K562 (cell line): ENCODE measurements around the gene RBKS. TPM values are rescaled to one million over a fixed set of nuclear protein-coding genes. Genes with fewer than 3 reads are reported as not detected.

Source experiments
- ATAC-seq: fragments of 200-7000 bp; cut with Tn5 transposase; 3 replicates; pipeline ENCODE4 v1.9.1; 2020; ENCODE audit warnings: moderate library complexity
- BruUV-seq: library from RNA; stranded (reverse); fragments of 400-500 nt; replicated peaks from 2 replicates; lab custom pipeline; 2021; lab: Mats Ljungman, UMichigan
- CTCF ChIA-PET: fragments of 300-600 bp; formaldehyde crosslinking; extraction: SDS; loops from one replicate; lab custom pipeline; 2021; ENCODE audit warnings: low intra/inter-chr PET ratio; lab: Yijun Ruan, JAX
- POLR2A ChIA-PET: fragments of 300-600, 350-650 bp; sonication (Branson Sonifier 250); formaldehyde crosslinking; extraction: SDS; loops from one replicate; lab custom pipeline; 2021; ENCODE audit warnings: antibody characterized with exemption, inconsistent platforms; lab: Yijun Ruan, JAX
- DNase-seq, 4 experiments: peaks; one replicate each; pipeline versions ENCODE4 v3.0.0 to v3.0.0-alpha.2; 2011 to 2018; ENCODE audit warnings: low spot score in 3 of 4, mixed read lengths in 3 of 4; ENCODE audit errors: extremely low read depth in 1 of 4
- FAIRE-seq: peaks from 2 replicates; lab custom pipeline; 2011; peaks lifted over from hg19 to GRCh38; lab: Jason Lieb, UNC
- H2AFZ ChIP-seq: 2 replicates; pipeline ENCODE4 v1.6.0; 2011; ENCODE audit warnings: low read depth, low read length, control low read depth, inconsistent platforms
- H3K27ac ChIP-seq: fragments of 200-600 bp; 3 replicates; pipeline ENCODE4 v1.8.0; 2011; ENCODE audit warnings: low read depth, mild to moderate bottlenecking, control low read depth, inconsistent platforms, low read length, moderate library complexity, mixed read lengths; ENCODE audit errors: extremely low read depth
- H3K27me3 ChIP-seq, 2 experiments: fragments of 300-600 bp in 1 of 2; 2 replicates in 1 of 2; 3 replicates in 1 of 2; pipeline versions ENCODE4 v1.6.0 to v1.8.0; 2011; ENCODE audit warnings: inconsistent platforms in 2 of 2, low read length in 2 of 2, mild to moderate bottlenecking in 1 of 2, mixed read lengths in 1 of 2, moderate library complexity in 1 of 2; ENCODE audit not compliant: control insufficient read depth in 2 of 2, insufficient read depth in 2 of 2
- H3K36me3 ChIP-seq: fragments of 300-600 bp; 3 replicates; pipeline ENCODE4 v1.8.0; 2011; ENCODE audit warnings: mild to moderate bottlenecking, low read length, inconsistent platforms; ENCODE audit not compliant: control insufficient read depth, insufficient read depth
- H3K4me1 ChIP-seq, 2 experiments: fragments of 200-600 bp in 1 of 2; replicated peaks in 1 of 2; 2 replicates in 1 of 2; 3 replicates in 1 of 2; pipeline versions ENCODE4 v1.5.1 to v1.8.0; 2011; ENCODE audit warnings: inconsistent platforms in 2 of 2, low read length in 2 of 2, mild to moderate bottlenecking in 1 of 2, mixed read lengths in 1 of 2, moderate library complexity in 1 of 2; ENCODE audit not compliant: control insufficient read depth in 2 of 2, insufficient read depth in 2 of 2
- H3K4me2 ChIP-seq: 2 replicates; pipeline ENCODE4 v1.6.1; 2011; ENCODE audit warnings: low read length, control low read depth, inconsistent platforms, mixed read lengths; ENCODE audit not compliant: insufficient read depth
- H3K4me3 ChIP-seq: fragments of 200-600 bp; sonication (generic), shearing (Covaris generic); 2 replicates; pipeline ENCODE4 v1.5.1; 2016; ENCODE audit warnings: control low read depth, inconsistent platforms
- H3K79me2 ChIP-seq: fragments of 200-600 bp; 3 replicates; pipeline ENCODE4 v1.8.0; 2011; ENCODE audit warnings: low read length, inconsistent platforms; ENCODE audit not compliant: control insufficient read depth, insufficient read depth
- H3K9ac ChIP-seq, 2 experiments: 2 replicates each; pipeline versions ENCODE4 v1.6.0 to v1.6.1; 2011; ENCODE audit warnings: low read depth in 2 of 2, low read length in 2 of 2, control low read depth in 1 of 2, inconsistent platforms in 1 of 2, mild to moderate bottlenecking in 1 of 2, mixed read lengths in 1 of 2; ENCODE audit not compliant: insufficient read depth in 1 of 2
- H3K9me1 ChIP-seq: one replicate; pipeline ENCODE4 v1.6.0; 2011; ENCODE audit warnings: inconsistent platforms, mild to moderate bottlenecking, low read length, moderate library complexity; ENCODE audit not compliant: control insufficient read depth, insufficient read depth
- H3K9me3 ChIP-seq: replicated peaks from 2 replicates; pipeline ENCODE4 v1.5.1; 2011; ENCODE audit warnings: low read depth, low read length, inconsistent platforms; ENCODE audit not compliant: control insufficient read depth, insufficient read depth
- H4K20me1 ChIP-seq: replicated peaks from 2 replicates; pipeline ENCODE4 v1.6.1; 2011; ENCODE audit warnings: low read length, inconsistent platforms, mixed read lengths; ENCODE audit not compliant: control insufficient read depth, insufficient read depth
- CHCHD3 ChIP-seq: fragments of 250-450 bp; sonication (Bioruptor Pico); IDR thresholded peaks from 2 replicates; pipeline ENCODE4 v2.1.2; 2022; ENCODE audit warnings: mild to moderate bottlenecking
- DMBX1 ChIP-seq: fragments of 250-450 bp; sonication (Bioruptor Pico); IDR thresholded peaks from 2 replicates; pipeline ENCODE4 v1.8.0; 2022; ENCODE audit warnings: inconsistent platforms, mild to moderate bottlenecking, moderate library complexity, borderline replicate concordance
- GABPB2 ChIP-seq: fragments of 250-450 bp; sonication (Bioruptor Pico); conservative IDR thresholded peaks from 2 replicates; pipeline ENCODE4 v1.5.1; 2021; ENCODE audit warnings: mild to moderate bottlenecking
- HCFC1 ChIP-seq: IDR thresholded peaks from 2 replicates; pipeline ENCODE4 v1.6.1; 2012; ENCODE audit warnings: low read depth, low read length, improper control_type of control experiment
- HDAC1 ChIP-seq, 2 experiments: fragments of 450-650 bp; IDR thresholded peaks; 2 replicates each; pipeline ENCODE4 v1.6.1; 2016 to 2017; ENCODE audit warnings: inconsistent platforms in 1 of 2, mild to moderate bottlenecking in 1 of 2, moderate library complexity in 1 of 2
- HNRNPK ChIP-seq: fragments of 200-400 bp; formaldehyde crosslinking; IDR thresholded peaks from one replicate; pipeline ENCODE4 v1.6.1; 2018; ENCODE audit warnings: mild to moderate bottlenecking, low read depth, low read length; ENCODE audit not compliant: poor library complexity, severe bottlenecking
- KAT8 ChIP-seq: fragments of 450-650 bp; IDR thresholded peaks from 2 replicates; pipeline ENCODE4 v1.6.1; 2016; ENCODE audit warnings: low read depth, mild to moderate bottlenecking
- KLF16 ChIP-seq: IDR thresholded peaks from 2 replicates; pipeline ENCODE4 v1.6.1; 2016; ENCODE audit warnings: antibody characterized with exemption
- MEIS2 ChIP-seq: fragments of 450-650 bp; IDR thresholded peaks from 2 replicates; pipeline ENCODE4 v1.6.1; 2014; ENCODE audit warnings: mild to moderate bottlenecking; ENCODE audit not compliant: partially characterized antibody
- NCOA2 ChIP-seq, 2 experiments: fragments of 450-650 bp; IDR thresholded peaks; 2 replicates each; pipeline ENCODE4 v1.6.1; 2018; ENCODE audit warnings: mild to moderate bottlenecking in 2 of 2, moderate library complexity in 1 of 2; ENCODE audit not compliant: partially characterized antibody in 2 of 2
- PML ChIP-seq: IDR thresholded peaks from 2 replicates; pipeline ENCODE4 v1.6.1; 2012; ENCODE audit warnings: low read length, inconsistent platforms
- SMAD1 ChIP-seq: fragments of 150-350 bp; IDR thresholded peaks from 2 replicates; pipeline ENCODE4 v1.6.1; 2014; ENCODE audit warnings: low read length, low read depth; ENCODE audit not compliant: partially characterized antibody
- SMC3 ChIP-seq: conservative IDR thresholded peaks from 2 replicates; pipeline ENCODE4 v1.6.1; 2011; ENCODE audit warnings: low read depth, low read length, improper control_type of control experiment; ENCODE audit not compliant: insufficient read depth
- SNIP1 ChIP-seq: fragments of 450-650 bp; IDR thresholded peaks from 2 replicates; pipeline ENCODE4 v1.7.1; 2017; ENCODE audit warnings: low read depth, mild to moderate bottlenecking
- WHSC1 ChIP-seq: IDR thresholded peaks from one replicate; pipeline ENCODE4 v1.6.1; 2012; ENCODE audit warnings: low read length, control low read depth, inconsistent platforms
- ZNF133 ChIP-seq: fragments of 250-450 bp; sonication (Bioruptor Pico); IDR thresholded peaks from 2 replicates; pipeline ENCODE4 v1.4.0; 2020; ENCODE audit warnings: mild to moderate bottlenecking
- ZNF274 ChIP-seq: IDR thresholded peaks from 2 replicates; pipeline ENCODE4 v1.6.1; 2011; ENCODE audit warnings: low read depth, mild to moderate bottlenecking, low read length, moderate library complexity, borderline replicate concordance
- ZNF696 ChIP-seq: fragments of 250-450 bp; sonication (Bioruptor Pico); conservative IDR thresholded peaks from 2 replicates; pipeline ENCODE4 v1.4.0; 2020; ENCODE audit warnings: mild to moderate bottlenecking, moderate library complexity
- WGBS: fragments of 100-300 bp; shearing (Covaris generic); methylation state at CpG from one replicate; pipeline ENCODE4 v1.1.6; 2016; ENCODE audit warnings: low coverage, mixed read lengths; ENCODE audit not compliant: insufficient coverage; ENCODE audit errors: missing lambda C conversion rate; 5-methylcytosine and 5-hydroxymethylcytosine counted together
- in situ Hi-C: fragments of 300-500 bp; cut with MboI; formaldehyde crosslinking; loops from 4 replicates; pipeline ENCODE4 v1.15.0; 2018; ENCODE audit warnings: inconsistent platforms, mixed read lengths
- intact Hi-C: fragments of 100-400 bp; cut with micrococcal nuclease; formaldehyde crosslinking; loops from 2 replicates; pipeline ENCODE4 v1.14.2; 2022
- polyA plus RNA-seq, 8 experiments: library from polyadenylated mRNA; depleted of rRNA in 4 of 8; stranded (reverse) in 5 of 8; unstranded in 3 of 8; fragments of >200 nt; fragmentation: Nextera tagmentation in 2 of 8; fragmentation: Illumina TruSeq in 1 of 8; extraction: Ambion mirVana in 2 of 8; extraction: Trizol in 1 of 8; gene quantifications; 2 replicates each; pipeline versions ENCODE4 v1.2.1 to v1.2.3, GENCODE V29; 2011 to 2014; ENCODE audit warnings: inconsistent platforms in 1 of 8, missing spikeins in 1 of 8
- total RNA-seq, 7 experiments: library from RNA; depleted of rRNA in 6 of 7; stranded (reverse); fragments of >200 nt in 6 of 7; fragmentation: Illumina TruSeq in 2 of 7; extraction: Trizol in 2 of 7; gene quantifications; 2 replicates each; pipeline versions ENCODE4 v1.2.1 to v1.2.3, GENCODE V29; 2011 to 2021; ENCODE audit warnings: low replicate concordance in 1 of 7
- TF ChIP-seq, protein P1 (sequence below), 2 experiments: fragments of 450-650 bp; IDR thresholded peaks; 2 replicates each; pipeline ENCODE4 v1.6.1; 2016
- TF ChIP-seq, protein P2 (sequence below), 2 experiments: IDR thresholded peaks in 1 of 2; conservative IDR thresholded peaks in 1 of 2; 2 replicates each; pipeline ENCODE4 v1.6.1; 2016; ENCODE audit warnings: low read depth in 2 of 2, mild to moderate bottlenecking in 1 of 2, missing compliant biosample characterization in 1 of 2, missing genetic modification characterization in 1 of 2, moderate library complexity in 1 of 2

RBKS gene
- total and polyA plus RNA-seq, 9 of the 15 experiments (the other 6 are each of a cell fraction or from before 2014, with no cell fraction given) = 0.06 to 0.39 (median 0.19) TPM

DNA sequence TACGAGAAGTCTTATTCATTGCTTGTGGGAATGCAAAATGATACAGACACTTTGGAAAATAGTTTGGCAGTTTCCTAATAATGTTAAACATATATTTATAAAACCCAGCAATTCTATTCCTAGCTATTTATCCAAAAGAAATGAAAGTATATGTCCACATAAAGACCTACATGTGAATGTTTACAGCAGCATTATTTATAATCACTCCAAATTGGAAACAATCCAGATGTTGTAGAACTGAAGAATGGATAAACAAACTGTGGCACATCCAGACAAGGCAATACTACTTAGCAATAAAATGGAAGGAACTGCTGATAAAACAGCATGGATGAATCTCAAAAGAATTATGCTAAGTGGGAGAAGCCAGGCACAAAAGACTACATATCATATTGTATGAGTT, 99.4 kb downstream of the RBKS start (continued):
- TF ChIP-seq WHSC1 (no peak), HCFC1 (no peak), HNRNPK (no peak)
- TF ChIP-seq, protein P1, sequence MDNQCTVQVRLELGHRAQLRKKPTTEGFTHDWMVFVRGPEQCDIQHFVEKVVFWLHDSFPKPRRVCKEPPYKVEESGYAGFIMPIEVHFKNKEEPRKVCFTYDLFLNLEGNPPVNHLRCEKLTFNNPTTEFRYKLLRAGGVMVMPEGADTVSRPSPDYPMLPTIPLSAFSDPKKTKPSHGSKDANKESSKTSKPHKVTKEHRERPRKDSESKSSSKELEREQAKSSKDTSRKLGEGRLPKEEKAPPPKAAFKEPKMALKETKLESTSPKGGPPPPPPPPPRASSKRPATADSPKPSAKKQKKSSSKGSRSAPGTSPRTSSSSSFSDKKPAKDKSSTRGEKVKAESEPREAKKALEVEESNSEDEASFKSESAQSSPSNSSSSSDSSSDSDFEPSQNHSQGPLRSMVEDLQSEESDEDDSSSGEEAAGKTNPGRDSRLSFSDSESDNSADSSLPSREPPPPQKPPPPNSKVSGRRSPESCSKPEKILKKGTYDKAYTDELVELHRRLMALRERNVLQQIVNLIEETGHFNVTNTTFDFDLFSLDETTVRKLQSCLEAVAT (IDR thresholded peaks at IDR 0.05) = no peak

DNA sequence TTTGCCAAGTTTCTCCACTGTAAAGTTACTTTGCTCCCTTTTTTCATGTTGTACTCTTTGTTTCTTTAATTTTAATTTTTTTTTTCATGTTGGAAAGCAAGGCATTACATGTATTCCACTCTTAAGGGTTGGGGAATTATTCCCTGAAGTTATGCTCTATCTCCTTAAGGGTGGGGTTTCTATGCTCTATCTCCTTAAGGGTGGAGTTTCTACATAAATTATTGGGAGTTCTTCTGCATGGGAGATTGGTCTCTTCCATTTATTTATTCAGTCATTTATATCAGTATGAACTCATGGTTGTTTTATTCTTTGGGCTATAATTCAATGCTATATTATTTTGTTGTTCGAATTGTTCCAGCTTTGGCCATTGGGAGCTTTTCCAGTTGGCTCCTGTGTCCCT, 107.5 kb downstream of the RBKS start:
- H3K9me1 ChIP-seq = no peaks in the 10 kb centered on the region
- H3K79me2 ChIP-seq = 0 out of 3 replicates have a peak, but pooled peaks cover 2% of the 10 kb centered on the region
- WGBS = 86% methylated on average over 1 of the region's 1 CpG
- POLR2A ChIA-PET = interaction anchor here (0.6 to 1.6 kb wide), 2 partner anchors 9 to 596 kb away, joined by 3 to 4 read pairs; no protein-coding TSS in a partner anchor
- DNase-seq = no peak
- H3K4me1 ChIP-seq = no peaks in the 10 kb centered on the region
- no peak for ATAC-seq
- no peaks in the 10 kb centered on the region; the same call in 1 of the 2 replicates for H4K20me1 ChIP-seq
- BruUV-seq = no TSS peak
- H3K9me3 ChIP-seq = no peaks in the 10 kb centered on the region
- H2AFZ ChIP-seq = no peak overlapping the region
- H3K4me2 ChIP-seq = no peak overlapping the region
- peaks cover 24% of the 10 kb centered on the region; the same call in 1 of the 3 replicates for H3K36me3 ChIP-seq
- H3K4me3 ChIP-seq = no peak overlapping the region
- no peak for FAIRE-seq
- intact Hi-C loops = no loop called here
- CTCF ChIA-PET = no interaction called here
- no peaks in the 10 kb centered on the region for H3K27me3 ChIP-seq
- no peak overlapping the region for H3K27ac ChIP-seq
- in situ Hi-C loops = no loop called here
- no peak overlapping the region for H3K9ac ChIP-seq
- TF ChIP-seq, protein P2, sequence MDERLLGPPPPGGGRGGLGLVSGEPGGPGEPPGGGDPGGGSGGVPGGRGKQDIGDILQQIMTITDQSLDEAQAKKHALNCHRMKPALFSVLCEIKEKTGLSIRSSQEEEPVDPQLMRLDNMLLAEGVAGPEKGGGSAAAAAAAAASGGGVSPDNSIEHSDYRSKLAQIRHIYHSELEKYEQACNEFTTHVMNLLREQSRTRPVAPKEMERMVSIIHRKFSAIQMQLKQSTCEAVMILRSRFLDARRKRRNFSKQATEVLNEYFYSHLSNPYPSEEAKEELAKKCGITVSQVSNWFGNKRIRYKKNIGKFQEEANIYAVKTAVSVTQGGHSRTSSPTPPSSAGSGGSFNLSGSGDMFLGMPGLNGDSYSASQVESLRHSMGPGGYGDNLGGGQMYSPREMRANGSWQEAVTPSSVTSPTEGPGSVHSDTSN (CRISPR knock-in tag; IDR thresholded peaks at IDR 0.05; ENCODE audit: low read depth) = no peak
- TF ChIP-seq, protein P2 (tag; conservative IDR thresholded peaks at IDR 0.05; ENCODE audit: low read depth) = no peak
- no peak for TF ChIP-seq ZNF133
- TF ChIP-seq SMAD1 = no peak
- no peak for TF ChIP-seq SNIP1
- no peak for TF ChIP-seq GABPB2
- no peak for TF ChIP-seq CHCHD3 (CRISPR knock-in tag)
- no peak for TF ChIP-seq HDAC1 (IDR thresholded peaks at IDR 0.05)
- no peak for TF ChIP-seq NCOA2 (IDR thresholded peaks at IDR 0.05; ENCODE audit: partially characterized antibody in 2 of 2)
- TF ChIP-seq DMBX1 (CRISPR knock-in tag) = no peak
- TF ChIP-seq KAT8 = no peak
- TF ChIP-seq KLF16 = no peak
- no peak for TF ChIP-seq SMC3
- no peak for TF ChIP-seq ZNF696
- TF ChIP-seq MEIS2 = no peak
- no peak for TF ChIP-seq PML
- TF ChIP-seq ZNF274 = no peak
